Smooth muscle cell (in vitro differentiated cells): ENCODE data around the gene PLPP2. TPM values are rescaled to one million over a fixed set of nuclear protein-coding genes. Genes with fewer than 3 reads are reported as not detected.
A peak's percentile ranks its signal among the peaks of the same experiment; 100 is the strongest.

Experiments
- DNase-seq: peaks from one replicate; lab custom pipeline; 2025; ENCODE audit not compliant: unreplicated experiment; lab: John Stamatoyannopoulos, UW
- H2AFZ ChIP-seq: fragments of 200-600 bp; sonication (generic); 2 replicates; pipeline ENCODE4 v1.6.0; 2016; ENCODE audit warnings: antibody characterized with exemption, low read depth, mild to moderate bottlenecking
- H3F3A ChIP-seq: fragments of 200-600 bp; sonication (generic); 2 replicates; pipeline ENCODE4 v1.6.0; 2017; ENCODE audit warnings: antibody characterized with exemption, low read depth
- H3K27ac ChIP-seq: fragments of 200-600 bp; sonication (generic); 2 replicates; pipeline ENCODE4 v1.5.1; 2016; ENCODE audit warnings: low read depth, mild to moderate bottlenecking
- H3K27me3 ChIP-seq: fragments of 200-600 bp; sonication (generic); 2 replicates; pipeline ENCODE4 v1.6.1; 2016; ENCODE audit warnings: low read depth, mild to moderate bottlenecking
- H3K36me3 ChIP-seq: fragments of 200-600 bp; sonication (generic); 2 replicates; pipeline ENCODE4 v1.5.1; 2016; ENCODE audit warnings: low read depth
- H3K4me1 ChIP-seq: fragments of 200-600 bp; sonication (generic); 2 replicates; pipeline ENCODE4 v1.5.1; 2016; ENCODE audit warnings: low read depth
- H3K4me2 ChIP-seq: fragments of 200-600 bp; sonication (generic); 2 replicates; pipeline ENCODE4 v1.6.0; 2016; ENCODE audit warnings: mild to moderate bottlenecking
- H3K4me3 ChIP-seq: fragments of 200-600 bp; sonication (generic); 2 replicates; pipeline ENCODE4 v1.5.1; 2016; ENCODE audit warnings: mild to moderate bottlenecking
- H3K79me2 ChIP-seq: fragments of 200-600 bp; sonication (generic); 2 replicates; pipeline ENCODE4 v1.6.0; 2016; ENCODE audit warnings: low read depth, mild to moderate bottlenecking
- H3K9ac ChIP-seq: fragments of 200-600 bp; sonication (generic); 2 replicates; pipeline ENCODE4 v1.6.0; 2016; ENCODE audit warnings: low read depth
- H3K9me3 ChIP-seq: fragments of 200-600 bp; sonication (generic); replicated peaks from 2 replicates; pipeline ENCODE4 v1.5.1; 2016; ENCODE audit warnings: low read depth
- H4K20me1 ChIP-seq: fragments of 200-600 bp; sonication (generic); 2 replicates; pipeline ENCODE4 v1.6.0; 2016; ENCODE audit warnings: low read depth
- WGBS: methylation state at CpG from one replicate; pipeline ENCODE4 v1.1.7; 2016; ENCODE audit warnings: low lambda C conversion rate; 5-methylcytosine and 5-hydroxymethylcytosine counted together
- polyA plus RNA-seq: library from polyadenylated mRNA; unstranded; fragments of >200 nt; fragmentation: Nextera tagmentation; extraction: Ambion mirVana; gene quantifications from 2 replicates; pipeline ENCODE4 v1.2.1, GENCODE V29; 2016
- total RNA-seq: library from RNA; depleted of rRNA; stranded (reverse); fragments of >200 nt; gene quantifications from 2 replicates; pipeline ENCODE4 v1.2.3, GENCODE V29; 2014
- TF ChIP-seq, protein P1 (sequence below): fragments of 200-600 bp; sonication (generic); IDR thresholded peaks from 2 replicates; pipeline ENCODE4 v1.5.1; 2017; ENCODE audit warnings: borderline replicate concordance, mild to moderate bottlenecking, antibody characterized with exemption; ENCODE audit not compliant: insufficient read depth, poor library complexity, severe bottlenecking

Gene PLPP2
- total RNA-seq (6.0 and 6.2 TPM in 2 replicates), polyA plus RNA-seq (4.8 and 15.1 TPM in 2 replicates)

DNA sequence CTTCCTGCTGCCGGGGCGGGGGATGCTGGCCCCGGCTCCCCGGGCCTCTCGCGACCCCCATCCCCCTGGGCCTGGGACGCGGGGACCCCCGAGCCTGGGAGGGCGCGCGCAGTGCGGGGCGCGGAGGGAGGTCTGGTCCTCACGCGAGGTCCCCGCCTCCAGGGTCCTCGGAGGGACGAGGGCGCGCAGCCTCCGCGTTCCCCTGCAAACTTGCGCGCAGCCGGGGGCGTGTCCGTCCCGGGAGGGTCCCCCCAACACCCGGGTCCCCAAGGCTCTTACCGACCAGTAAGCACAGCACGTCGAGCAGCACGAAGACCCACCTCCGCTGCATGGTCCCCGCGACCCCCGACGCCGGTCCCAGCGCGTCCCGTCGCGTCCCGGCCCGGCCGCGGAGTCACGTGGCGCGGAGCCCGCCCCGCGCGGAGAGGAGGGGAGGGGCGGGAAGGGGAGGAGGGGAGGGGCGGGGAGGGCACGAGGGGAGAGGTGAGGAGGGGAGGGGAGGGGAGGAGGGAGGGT, at the start of gene PLPP2:
PLPP2 (minus strand) TSS at position 398 of the 516 bp plus-strand sequence; CDS start at position 331, 67 bp downstream.
- H3K9me3 ChIP-seq, result no peaks in the 10 kb centered on the region
- peak within 1 kb of the TSS; percentile 88 for H3K4me2 ChIP-seq
- no peaks in the 10 kb centered on the region for H4K20me1 ChIP-seq
- H3K27ac ChIP-seq, result peak within 1 kb of the TSS; percentile 92
- no peaks in the 10 kb centered on the region for H3K79me2 ChIP-seq
- no peak within 1 kb of the TSS for H2AFZ ChIP-seq
- no peak for DNase-seq
- H3K4me3 ChIP-seq, result peak within 1 kb of the TSS; percentile 52
- H3K36me3 ChIP-seq, result no peaks in the 10 kb centered on the region
- H3K27me3 ChIP-seq, result peaks cover 50% of the 10 kb centered on the region
- peak within 1 kb of the TSS; percentile 90 for H3K9ac ChIP-seq
- TF ChIP-seq, protein P1, sequence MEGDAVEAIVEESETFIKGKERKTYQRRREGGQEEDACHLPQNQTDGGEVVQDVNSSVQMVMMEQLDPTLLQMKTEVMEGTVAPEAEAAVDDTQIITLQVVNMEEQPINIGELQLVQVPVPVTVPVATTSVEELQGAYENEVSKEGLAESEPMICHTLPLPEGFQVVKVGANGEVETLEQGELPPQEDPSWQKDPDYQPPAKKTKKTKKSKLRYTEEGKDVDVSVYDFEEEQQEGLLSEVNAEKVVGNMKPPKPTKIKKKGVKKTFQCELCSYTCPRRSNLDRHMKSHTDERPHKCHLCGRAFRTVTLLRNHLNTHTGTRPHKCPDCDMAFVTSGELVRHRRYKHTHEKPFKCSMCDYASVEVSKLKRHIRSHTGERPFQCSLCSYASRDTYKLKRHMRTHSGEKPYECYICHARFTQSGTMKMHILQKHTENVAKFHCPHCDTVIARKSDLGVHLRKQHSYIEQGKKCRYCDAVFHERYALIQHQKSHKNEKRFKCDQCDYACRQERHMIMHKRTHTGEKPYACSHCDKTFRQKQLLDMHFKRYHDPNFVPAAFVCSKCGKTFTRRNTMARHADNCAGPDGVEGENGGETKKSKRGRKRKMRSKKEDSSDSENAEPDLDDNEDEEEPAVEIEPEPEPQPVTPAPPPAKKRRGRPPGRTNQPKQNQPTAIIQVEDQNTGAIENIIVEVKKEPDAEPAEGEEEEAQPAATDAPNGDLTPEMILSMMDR, result no peak
- H3K4me1 ChIP-seq, result peaks cover 13% of the 10 kb centered on the region
- H3F3A ChIP-seq, result no peaks in the 10 kb centered on the region
- WGBS, result 7% methylated on average over 23 of the region's 60 CpGs

- no peaks in the 10 kb centered on the region for H3K27me3 ChIP-seq
- no peak overlapping the region for H3K27ac ChIP-seq
- no peaks in the 10 kb centered on the region for H3F3A ChIP-seq
- TF ChIP-seq, protein P1, result no peak
- no peaks in the 10 kb centered on the region for H3K36me3 ChIP-seq
- H2AFZ ChIP-seq, result no peak overlapping the region
- H3K4me3 ChIP-seq, result no peak overlapping the region
- H3K9me3 ChIP-seq, result no peaks in the 10 kb centered on the region
- H4K20me1 ChIP-seq, result peaks cover 76% of the 10 kb centered on the region
- peaks cover 84% of the 10 kb centered on the region for H3K79me2 ChIP-seq
- WGBS, result 87% methylated on average over 15 of the region's 15 CpGs
- H3K4me2 ChIP-seq, result peak overlapping the region; percentile 91
- H3K4me1 ChIP-seq, result peaks cover 20% of the 10 kb centered on the region
- no peak for DNase-seq
- H3K9ac ChIP-seq, result no peak overlapping the region
Measured at GRCh38 chr19:340620-341385, 49.6 kb upstream of the PLPP2 start.

DNA sequence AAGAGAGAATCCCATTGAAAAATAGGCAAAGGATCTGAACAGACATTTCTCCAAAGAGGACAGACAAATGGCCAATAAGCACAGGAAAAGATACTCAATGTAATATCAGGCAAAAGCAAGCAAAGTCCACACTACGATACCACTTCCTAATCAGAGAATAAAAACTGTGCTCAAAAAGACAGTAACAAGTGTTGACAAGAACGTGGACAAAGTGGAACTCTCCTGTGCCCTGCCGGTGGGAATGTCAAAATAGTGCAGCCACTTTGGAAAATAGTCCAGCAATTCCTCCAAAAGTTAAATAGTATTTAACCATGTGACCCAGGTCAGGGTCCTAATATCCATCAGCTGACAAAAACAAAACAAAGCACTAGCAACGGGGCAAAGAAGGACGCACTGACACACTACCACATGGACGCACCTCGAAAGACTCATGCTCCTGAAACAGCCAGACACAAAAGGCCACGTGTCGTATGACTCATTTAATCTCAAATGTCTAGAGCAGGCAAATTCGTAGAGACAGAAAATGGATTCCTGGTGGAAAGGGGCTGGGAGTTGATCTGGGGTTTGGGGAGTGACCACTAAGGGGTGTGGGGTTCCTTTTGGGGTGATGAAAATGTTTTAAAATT, 48.2 kb upstream of the PLPP2 start:
- no peaks in the 10 kb centered on the region for H3F3A ChIP-seq
- TF ChIP-seq, protein P1, result no peak
- no peaks in the 10 kb centered on the region for H3K27me3 ChIP-seq
- H3K9me3 ChIP-seq, result no peaks in the 10 kb centered on the region
- H3K4me1 ChIP-seq, result peaks cover 20% of the 10 kb centered on the region
- WGBS, result 82% methylated on average over 10 of the region's 10 CpGs
- no peak overlapping the region for H3K4me3 ChIP-seq
- no peak for DNase-seq
- H3K79me2 ChIP-seq, result peaks cover 99% of the 10 kb centered on the region
- H3K9ac ChIP-seq, result no peak overlapping the region
- H2AFZ ChIP-seq, result no peak overlapping the region
- peaks cover 90% of the 10 kb centered on the region for H4K20me1 ChIP-seq
- no peak overlapping the region for H3K27ac ChIP-seq
- no peak overlapping the region for H3K4me2 ChIP-seq
- no peaks in the 10 kb centered on the region for H3K36me3 ChIP-seq
